ENCODE measurements around the gene SEC14L1. TPM values are rescaled to one million over a fixed set of nuclear protein-coding genes. Genes with fewer than 3 reads are reported as not detected.

The SEC14L1 gene
- total and polyA plus RNA-seq, 12 donors: 61.8 to 255 (median 143) TPM

DNA sequence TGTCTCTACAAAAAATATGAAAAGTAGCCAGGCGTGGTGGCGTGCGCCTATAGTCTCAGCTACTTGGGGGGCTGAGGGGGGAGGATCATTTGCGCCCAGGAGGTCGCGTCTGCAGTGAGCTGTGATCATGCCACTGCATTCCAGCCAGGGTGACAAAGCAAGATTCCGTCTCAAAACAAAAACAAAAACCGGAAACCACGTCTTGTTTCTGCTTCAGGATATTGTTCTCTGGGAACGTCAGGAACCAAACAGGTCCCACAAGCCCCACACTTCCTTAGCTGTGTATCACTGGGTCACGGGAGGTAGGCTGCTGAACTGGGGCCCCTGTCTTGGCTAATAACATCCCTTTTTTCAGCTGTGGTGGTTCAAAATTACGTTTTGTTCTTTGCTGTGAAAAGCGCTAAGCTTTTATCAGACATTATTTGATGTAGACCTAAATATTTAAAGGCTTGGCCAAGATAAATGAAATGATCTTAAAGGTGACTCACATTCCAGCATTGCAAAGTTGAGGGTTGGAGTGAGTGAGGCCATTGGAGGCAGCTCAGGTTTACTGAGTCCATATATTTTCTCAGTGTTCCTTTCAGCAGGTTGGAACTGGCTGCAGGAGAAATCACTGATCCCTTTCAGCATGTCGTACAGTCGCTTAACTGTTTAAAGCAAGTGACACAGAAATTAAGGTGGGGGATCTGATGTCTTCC, 16.4 kb upstream of the SEC14L1 start:
- H3K9me3 ChIP-seq (replicated peaks in 1 of 3): no peaks in the 10 kb centered on the region
- TF ChIP-seq POLR2A (IDR thresholded peaks at IDR 0.05): no peak
- TF ChIP-seq, protein P1, sequence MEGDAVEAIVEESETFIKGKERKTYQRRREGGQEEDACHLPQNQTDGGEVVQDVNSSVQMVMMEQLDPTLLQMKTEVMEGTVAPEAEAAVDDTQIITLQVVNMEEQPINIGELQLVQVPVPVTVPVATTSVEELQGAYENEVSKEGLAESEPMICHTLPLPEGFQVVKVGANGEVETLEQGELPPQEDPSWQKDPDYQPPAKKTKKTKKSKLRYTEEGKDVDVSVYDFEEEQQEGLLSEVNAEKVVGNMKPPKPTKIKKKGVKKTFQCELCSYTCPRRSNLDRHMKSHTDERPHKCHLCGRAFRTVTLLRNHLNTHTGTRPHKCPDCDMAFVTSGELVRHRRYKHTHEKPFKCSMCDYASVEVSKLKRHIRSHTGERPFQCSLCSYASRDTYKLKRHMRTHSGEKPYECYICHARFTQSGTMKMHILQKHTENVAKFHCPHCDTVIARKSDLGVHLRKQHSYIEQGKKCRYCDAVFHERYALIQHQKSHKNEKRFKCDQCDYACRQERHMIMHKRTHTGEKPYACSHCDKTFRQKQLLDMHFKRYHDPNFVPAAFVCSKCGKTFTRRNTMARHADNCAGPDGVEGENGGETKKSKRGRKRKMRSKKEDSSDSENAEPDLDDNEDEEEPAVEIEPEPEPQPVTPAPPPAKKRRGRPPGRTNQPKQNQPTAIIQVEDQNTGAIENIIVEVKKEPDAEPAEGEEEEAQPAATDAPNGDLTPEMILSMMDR (IDR thresholded peaks at IDR 0.05): no peak
- H3K36me3 ChIP-seq (replicated peaks in 1 of 2): no peaks in the 10 kb centered on the region
- peak overlapping the region; percentile 34 to 79 (median 73) for H3K27ac ChIP-seq
- intact Hi-C loops (cut with DNase I): no loop called here
- H3K4me3 ChIP-seq: no peak overlapping the region
- 59 to 67% (median 61%) methylated on average over 15 of the region's 15 CpGs for WGBS, 4 donors
- peaks cover 17 to 49% of the 10 kb centered on the region in 2 donors for H3K4me1 ChIP-seq (replicated peaks in 1 of 2)
- peak in 5 of 7 donors; percentile 45 to 79 (median 51) for DNase-seq
- H3K27me3 ChIP-seq: no peaks in the 10 kb centered on the region

DNA sequence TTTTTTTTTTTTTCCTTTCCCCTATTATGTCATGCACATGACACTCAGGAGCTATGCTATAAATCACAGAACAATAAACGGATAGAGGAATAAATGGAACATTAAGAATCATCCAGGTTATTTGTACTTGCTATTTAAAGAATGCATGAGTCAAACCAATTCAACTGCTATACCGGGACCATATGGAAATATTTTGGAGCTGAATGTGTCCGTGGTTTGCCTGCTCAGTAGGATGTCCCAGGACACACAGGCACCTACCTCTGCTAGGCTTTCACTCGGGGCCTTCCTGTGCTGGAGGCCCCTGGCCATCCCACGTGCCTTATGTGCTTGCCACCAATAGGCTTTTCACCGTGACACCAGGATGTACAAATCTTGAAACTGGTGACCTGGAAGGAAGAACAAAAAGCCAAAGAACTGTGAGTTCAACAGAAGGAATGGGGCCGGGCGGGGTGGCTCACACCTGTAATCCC, 15.3 kb upstream of the SEC14L1 start:
- no peak for TF ChIP-seq POLR2A (IDR thresholded peaks at IDR 0.05)
- TF ChIP-seq, protein P1 (IDR thresholded peaks at IDR 0.05): no peak
- Histone ChIP-seq H3K4me1 (replicated peaks in 1 of 2) (peaks cover 17 to 53% of the 10 kb centered on the region in 2 donors), H3K27me3 (no peaks in the 10 kb centered on the region), H3K4me3 (no peak overlapping the region), H3K9me3 (replicated peaks in 1 of 3) (no peaks in the 10 kb centered on the region), H3K36me3 (replicated peaks in 1 of 2) (no peaks in the 10 kb centered on the region), H3K27ac (peak overlapping the region in 4 of 5 donors; percentile 4 to 77 (median 32))
- 64 to 67% (median 66%) methylated on average over 8 of the region's 8 CpGs for WGBS, 4 donors
- intact Hi-C loops (cut with DNase I): no loop called here
- DNase-seq: no peak

DNA sequence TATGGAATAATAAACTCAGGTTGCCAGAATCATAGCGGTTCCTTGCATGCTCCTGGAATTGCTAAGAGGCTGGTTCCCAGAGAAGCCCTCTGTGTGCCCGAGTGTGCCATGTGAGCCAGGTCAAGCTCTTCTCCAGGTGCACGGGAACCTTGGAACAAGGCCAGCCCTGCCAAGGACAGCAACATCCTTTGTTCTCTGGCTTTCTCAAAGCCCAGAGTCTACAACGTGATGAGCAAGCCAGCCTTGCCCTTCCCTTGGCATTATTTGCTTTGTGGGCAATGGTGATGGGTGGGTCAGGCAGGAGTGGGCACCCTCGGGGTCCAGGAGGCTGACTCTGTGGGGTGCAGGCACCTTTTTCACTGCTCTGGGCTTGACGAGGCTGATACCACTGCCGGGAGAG, 14.2 kb upstream of the SEC14L1 start:
- Histone ChIP-seq H3K4me3 (no peak overlapping the region), H3K4me1 (replicated peaks in 1 of 2) (peaks cover 16 to 47% of the 10 kb centered on the region in 2 donors), H3K27me3 (no peaks in the 10 kb centered on the region), H3K36me3 (replicated peaks in 1 of 2) (no peaks in the 10 kb centered on the region), H3K27ac (peak overlapping the region in 2 of 5 donors; percentile 52 to 77), H3K9me3 (replicated peaks in 1 of 3) (no peaks in the 10 kb centered on the region)
- TF ChIP-seq, protein P1 (IDR thresholded peaks at IDR 0.05): no peak
- no peak for TF ChIP-seq POLR2A (IDR thresholded peaks at IDR 0.05)
- intact Hi-C loops (cut with DNase I): no loop called here
- WGBS, 4 donors: 40 to 46% (median 43%) methylated on average over 6 to 7 of the region's 7 CpGs
- peak in 2 of 7 donors; percentile 47 to 64 for DNase-seq

DNA sequence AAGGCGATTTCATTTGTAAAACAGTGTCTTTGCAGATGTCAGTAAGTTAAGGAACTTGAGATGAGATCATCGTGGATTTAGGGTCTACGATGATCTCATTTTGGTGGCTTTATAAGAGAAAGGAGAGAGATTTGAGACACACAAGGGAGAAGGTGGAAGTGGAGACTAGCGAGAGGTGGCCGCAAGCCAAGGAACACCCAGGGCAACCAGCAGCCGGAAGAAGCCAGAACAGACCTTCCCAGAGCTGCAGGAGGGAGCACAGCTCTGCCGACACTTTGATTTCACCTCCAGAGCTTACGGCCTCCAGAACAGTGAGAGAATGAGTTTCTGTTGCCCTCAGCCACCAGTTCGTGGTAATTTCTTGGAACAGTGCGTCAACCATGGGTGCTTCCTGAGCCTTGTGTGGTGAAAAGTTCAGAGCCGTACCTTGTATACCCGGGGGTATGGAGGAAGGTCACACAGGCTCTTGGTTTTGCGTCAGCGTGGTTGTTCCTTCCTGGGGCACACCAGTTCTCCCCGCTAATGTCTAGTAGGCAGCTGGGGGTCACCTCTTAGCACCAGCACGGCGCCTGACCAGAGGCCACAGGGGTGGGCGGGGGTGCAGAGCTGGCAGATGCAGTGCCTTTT, 12.9 kb upstream of the SEC14L1 start:
- H3K9me3 ChIP-seq (replicated peaks in 1 of 3): no peaks in the 10 kb centered on the region
- intact Hi-C loops (cut with DNase I): no loop called here
- peak overlapping the region; percentile 19 to 83 (median 74) for H3K27ac ChIP-seq
- no peaks in the 10 kb centered on the region for H3K27me3 ChIP-seq
- peak overlapping the region in 1 of 4 donors; percentile 1 for H3K4me3 ChIP-seq
- WGBS, 4 donors: 61 to 70% (median 63%) methylated on average over 18 of the region's 18 CpGs
- peaks cover 16 to 47% of the 10 kb centered on the region in 2 donors for H3K4me1 ChIP-seq (replicated peaks in 1 of 2)
- peak; percentile 46 to 50 for TF ChIP-seq POLR2A (IDR thresholded peaks at IDR 0.05)
- TF ChIP-seq, protein P1 (IDR thresholded peaks at IDR 0.05): no peak
- H3K36me3 ChIP-seq (replicated peaks in 1 of 2): no peaks in the 10 kb centered on the region
- peak in 6 of 7 donors; percentile 56 to 88 (median 71) for DNase-seq
